Measurements from ENCODE around the gene USP22. TPM values are rescaled to one million over a fixed set of nuclear protein-coding genes. Genes with fewer than 3 reads are reported as not detected.
"Not testable (repeated sequence)": the region's sequence is repeated elsewhere in the genome, so short reads cannot be mapped to it uniquely, and the experiment has no call there.

The USP22 gene
- polyA plus RNA-seq, 4 donors, result 25.5 to 96.4 (median 48.3) TPM

DNA sequence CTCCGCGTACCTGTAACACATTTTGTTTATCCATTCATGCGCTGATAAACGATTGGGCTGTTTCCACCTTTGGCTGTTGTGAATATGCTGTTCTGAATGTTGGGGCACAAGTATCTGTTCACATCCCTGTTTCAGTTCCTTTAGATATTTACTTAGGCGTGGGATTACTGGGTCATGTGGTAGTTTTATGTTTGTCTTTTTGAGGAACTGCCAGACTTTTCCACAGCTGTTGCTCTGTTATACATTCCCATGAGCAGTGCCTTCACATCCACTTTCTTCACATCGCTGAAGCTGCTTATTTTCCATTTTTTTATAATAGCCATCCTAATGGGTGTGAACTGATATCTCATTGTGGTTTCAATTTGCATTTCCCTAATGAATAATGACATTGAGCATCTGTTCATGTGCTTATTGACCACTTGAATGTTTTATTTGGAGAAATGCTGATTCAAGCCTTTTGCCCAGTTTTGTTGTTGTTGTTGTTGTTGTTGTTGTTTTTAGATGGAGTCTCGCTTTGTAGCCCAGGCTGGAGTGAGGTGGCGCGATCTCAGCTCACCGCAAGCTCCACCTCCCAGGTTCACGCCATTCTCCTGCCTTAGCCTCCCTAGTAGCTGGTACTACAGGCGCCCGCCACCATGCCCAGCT, 65.1 kb downstream of the USP22 start:
- H3K4me3 ChIP-seq (ENCODE audit: low read depth in 1 of 3, low read length in 3 of 3); H3K9me3 ChIP-seq (ENCODE audit: control insufficient read depth in 2 of 2, insufficient read depth in 1 of 2, low read depth in 1 of 2, low read length in 1 of 2); H3K27me3 ChIP-seq (ENCODE audit: control insufficient read depth in 3 of 3, insufficient read depth in 3 of 3, low read length in 3 of 3); FAIRE-seq; H3K27ac ChIP-seq (ENCODE audit: low read depth in 1 of 3, low read length in 2 of 3); H3K4me1 ChIP-seq (ENCODE audit: control insufficient read depth in 3 of 3, insufficient read depth in 2 of 3, low read depth in 1 of 3, low read length in 2 of 3); H3K36me3 ChIP-seq (ENCODE audit: control insufficient read depth in 3 of 3, insufficient read depth in 2 of 3, low read depth in 1 of 3, low read length in 3 of 3): not testable (repeated sequence)
- 74 to 82% (median 75%) methylated on average over 13 of the region's 13 CpGs for WGBS, 3 donors
- DNase-seq, result peak in 1 of 2 donors; percentile 18

DNA sequence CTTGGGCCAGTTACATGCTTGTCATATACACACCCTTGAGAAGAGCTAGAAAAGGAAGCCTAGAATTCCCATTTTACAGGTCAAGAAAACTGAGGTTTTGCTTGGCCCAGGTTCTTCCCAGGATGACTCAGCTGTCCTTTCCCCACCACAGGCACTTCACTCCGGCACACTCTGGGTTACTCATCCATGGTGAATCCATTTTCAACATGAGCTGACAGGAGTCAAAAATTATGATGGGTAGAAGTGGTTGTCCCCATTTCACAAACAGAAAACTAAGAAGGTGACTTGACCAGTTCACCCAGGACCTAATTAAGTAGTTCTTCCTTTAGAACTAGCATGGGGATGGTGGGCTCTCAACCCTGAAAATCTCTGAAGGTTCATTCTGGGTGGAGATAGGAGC, 67.2 kb downstream of the USP22 start:
- 73 to 79% (median 77%) methylated on average over 1 of the region's 1 CpG for WGBS, 3 donors

DNA sequence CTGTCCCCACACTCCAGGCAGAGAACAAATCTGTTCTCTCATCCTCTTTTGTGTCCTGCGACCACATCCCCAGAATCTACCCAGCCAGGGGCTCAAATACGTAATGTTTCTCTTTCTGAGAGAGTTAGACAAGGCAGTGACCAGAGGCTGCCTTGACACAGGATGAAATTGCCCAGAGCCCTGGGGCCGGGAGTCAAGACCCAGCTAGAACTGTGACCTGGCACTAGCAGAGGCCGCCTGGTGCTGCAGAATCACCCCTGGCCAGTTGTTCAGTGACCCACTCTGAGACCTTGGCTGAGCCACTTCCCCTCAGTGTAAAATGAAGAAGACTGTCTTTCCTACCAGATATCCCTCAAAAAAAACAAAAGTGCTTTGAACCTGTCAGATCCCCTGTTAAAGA, 72.5 kb downstream of the USP22 start:
- DNase-seq, result no peak
- no peak for FAIRE-seq
- Histone ChIP-seq H3K27me3 (ENCODE audit: control insufficient read depth in 3 of 3, insufficient read depth in 3 of 3, low read length in 3 of 3) (no peaks in the 10 kb centered on the region), H3K4me1 (ENCODE audit: control insufficient read depth in 3 of 3, insufficient read depth in 2 of 3, low read depth in 1 of 3, low read length in 2 of 3) (no peaks in the 10 kb centered on the region), H3K4me3 (ENCODE audit: low read depth in 1 of 3, low read length in 3 of 3) (no peak overlapping the region), H3K36me3 (ENCODE audit: control insufficient read depth in 3 of 3, insufficient read depth in 2 of 3, low read depth in 1 of 3, low read length in 3 of 3) (no peaks in the 10 kb centered on the region), H3K9me3 (ENCODE audit: control insufficient read depth in 2 of 2, insufficient read depth in 1 of 2, low read depth in 1 of 2, low read length in 1 of 2) (no peaks in the 10 kb centered on the region), H3K27ac (ENCODE audit: low read depth in 1 of 3, low read length in 2 of 3) (no peak overlapping the region)
- 80 to 82% (median 81%) methylated on average over 4 of the region's 4 CpGs for WGBS, 3 donors

More for the DNA sequence above, 67.2 kb downstream of the USP22 start:
- H3K27me3 ChIP-seq (ENCODE audit: control insufficient read depth in 3 of 3, insufficient read depth in 3 of 3, low read length in 3 of 3), result peaks cover 0 to 2% (median 0%) of the 10 kb centered on the region in 3 donors
- no peak overlapping the region for H3K27ac ChIP-seq (ENCODE audit: low read depth in 1 of 3, low read length in 2 of 3)
- no peaks in the 10 kb centered on the region for H3K36me3 ChIP-seq (ENCODE audit: control insufficient read depth in 3 of 3, insufficient read depth in 2 of 3, low read depth in 1 of 3, low read length in 3 of 3)
- H3K4me1 ChIP-seq (ENCODE audit: control insufficient read depth in 3 of 3, insufficient read depth in 2 of 3, low read depth in 1 of 3, low read length in 2 of 3), result no peaks in the 10 kb centered on the region
- H3K9me3 ChIP-seq (ENCODE audit: control insufficient read depth in 2 of 2, insufficient read depth in 1 of 2, low read depth in 1 of 2, low read length in 1 of 2), result no peaks in the 10 kb centered on the region
- FAIRE-seq (no peak), DNase-seq (no peak)
- no peak overlapping the region for H3K4me3 ChIP-seq (ENCODE audit: low read depth in 1 of 3, low read length in 3 of 3)

DNA sequence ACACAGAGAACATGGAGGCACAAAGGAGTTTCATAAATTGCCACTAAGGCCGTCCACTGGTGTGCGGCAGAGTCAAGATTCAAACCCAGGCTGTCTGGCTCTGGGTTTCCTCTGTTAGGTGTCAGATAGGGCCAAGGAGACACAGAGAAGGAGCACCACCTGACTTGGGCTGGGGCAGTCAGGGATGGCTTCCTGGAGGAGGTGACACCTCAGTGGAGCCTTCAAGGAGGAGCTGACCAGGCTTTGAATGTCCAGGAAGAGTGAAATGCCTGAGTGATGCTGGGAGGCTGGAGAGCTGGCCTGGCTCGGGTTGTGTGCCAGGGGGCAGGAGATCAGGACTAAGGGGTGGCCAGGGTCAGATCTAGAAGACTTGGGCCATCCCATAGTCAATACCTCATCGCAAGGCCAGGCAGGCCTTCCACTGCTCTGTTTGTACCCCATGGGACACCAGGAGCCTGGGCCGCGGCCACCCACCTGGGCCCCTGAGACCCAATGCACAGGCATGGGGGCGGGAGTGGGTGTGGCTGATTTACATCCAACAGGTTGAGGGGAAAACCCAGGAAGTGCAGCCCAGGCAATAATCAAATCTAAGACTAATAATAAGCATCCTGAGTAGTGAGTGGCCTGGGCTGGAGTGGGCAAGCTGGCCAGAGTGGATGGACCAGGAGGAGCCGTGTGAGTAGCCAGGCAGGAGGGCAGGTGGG, 73.7 kb downstream of the USP22 start:
- 90 to 94% (median 91%) methylated on average over 8 of the region's 8 CpGs for WGBS, 3 donors
- DNase-seq, result no peak
- Histone ChIP-seq H3K9me3 (ENCODE audit: control insufficient read depth in 2 of 2, insufficient read depth in 1 of 2, low read depth in 1 of 2, low read length in 1 of 2) (no peaks in the 10 kb centered on the region), H3K27ac (ENCODE audit: low read depth in 1 of 3, low read length in 2 of 3) (no peak overlapping the region), H3K36me3 (ENCODE audit: control insufficient read depth in 3 of 3, insufficient read depth in 2 of 3, low read depth in 1 of 3, low read length in 3 of 3) (no peaks in the 10 kb centered on the region), H3K27me3 (ENCODE audit: control insufficient read depth in 3 of 3, insufficient read depth in 3 of 3, low read length in 3 of 3) (no peaks in the 10 kb centered on the region), H3K4me1 (ENCODE audit: control insufficient read depth in 3 of 3, insufficient read depth in 2 of 3, low read depth in 1 of 3, low read length in 2 of 3) (no peaks in the 10 kb centered on the region), H3K4me3 (ENCODE audit: low read depth in 1 of 3, low read length in 3 of 3) (no peak overlapping the region)
- FAIRE-seq, result no peak

DNA sequence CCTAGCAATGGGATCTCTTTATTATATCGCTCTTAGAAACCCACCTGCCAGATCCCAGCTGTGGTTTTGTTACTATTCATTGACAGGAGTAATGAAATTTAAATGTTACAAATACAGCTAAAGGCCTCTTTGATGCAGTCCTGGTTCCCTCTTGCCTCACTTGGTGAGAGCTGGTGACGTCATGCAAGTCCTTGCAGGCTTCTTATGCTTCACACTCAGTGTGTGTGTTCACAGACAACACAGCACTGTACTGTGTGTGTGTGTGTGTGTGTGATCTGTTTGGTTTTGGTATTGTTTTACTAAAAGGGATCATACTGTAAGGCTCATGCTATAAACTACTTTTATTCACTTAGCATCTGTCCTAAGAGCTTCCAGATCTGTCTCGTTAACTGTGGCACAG, 75.0 kb downstream of the USP22 start:
- H3K27ac ChIP-seq (ENCODE audit: low read depth in 1 of 3, low read length in 2 of 3), result no peak overlapping the region
- H3K27me3 ChIP-seq (ENCODE audit: control insufficient read depth in 3 of 3, insufficient read depth in 3 of 3, low read length in 3 of 3), result peaks cover 0 to 2% (median 0%) of the 10 kb centered on the region in 3 donors
- no peaks in the 10 kb centered on the region for H3K9me3 ChIP-seq (ENCODE audit: control insufficient read depth in 2 of 2, insufficient read depth in 1 of 2, low read depth in 1 of 2, low read length in 1 of 2)
- FAIRE-seq, result no peak
- no peak for DNase-seq
- H3K4me3 ChIP-seq (ENCODE audit: low read depth in 1 of 3, low read length in 3 of 3), result no peak overlapping the region
- no peaks in the 10 kb centered on the region for H3K36me3 ChIP-seq (ENCODE audit: control insufficient read depth in 3 of 3, insufficient read depth in 2 of 3, low read depth in 1 of 3, low read length in 3 of 3)
- 79 to 89% (median 84%) methylated on average over 3 of the region's 3 CpGs for WGBS, 3 donors
- no peaks in the 10 kb centered on the region for H3K4me1 ChIP-seq (ENCODE audit: control insufficient read depth in 3 of 3, insufficient read depth in 2 of 3, low read depth in 1 of 3, low read length in 2 of 3)

DNA sequence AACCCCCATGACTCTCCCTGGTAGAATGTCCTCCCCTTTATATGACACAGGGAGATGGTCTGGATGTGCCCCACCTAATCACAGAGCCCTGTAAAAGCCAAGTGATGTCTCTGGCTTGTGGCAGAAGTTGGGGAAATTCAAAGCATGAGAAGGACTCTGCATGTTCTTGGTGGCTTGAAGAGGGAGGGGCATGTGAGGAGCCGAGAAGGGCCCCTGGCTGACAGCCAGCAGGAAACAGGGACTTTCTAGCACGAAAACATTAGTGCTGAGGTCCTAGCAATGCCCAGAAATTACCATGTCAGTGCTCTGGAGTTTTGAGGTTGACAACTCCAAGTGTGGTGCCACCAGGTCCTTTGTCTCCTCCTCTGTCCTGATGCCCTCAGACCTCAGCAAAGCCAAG, 75.9 kb downstream of the USP22 start:
- no peaks in the 10 kb centered on the region for H3K36me3 ChIP-seq (ENCODE audit: control insufficient read depth in 3 of 3, insufficient read depth in 2 of 3, low read depth in 1 of 3, low read length in 3 of 3)
- DNase-seq (no peak), FAIRE-seq (no peak)
- WGBS, 3 donors, result 5 to 12% (median 5%) methylated on average over 2 of the region's 2 CpGs
- no peaks in the 10 kb centered on the region for H3K9me3 ChIP-seq (ENCODE audit: control insufficient read depth in 2 of 2, insufficient read depth in 1 of 2, low read depth in 1 of 2, low read length in 1 of 2)
- no peak overlapping the region for H3K27ac ChIP-seq (ENCODE audit: low read depth in 1 of 3, low read length in 2 of 3)
- no peak overlapping the region for H3K4me3 ChIP-seq (ENCODE audit: low read depth in 1 of 3, low read length in 3 of 3)
- H3K4me1 ChIP-seq (ENCODE audit: control insufficient read depth in 3 of 3, insufficient read depth in 2 of 3, low read depth in 1 of 3, low read length in 2 of 3), result no peaks in the 10 kb centered on the region
- peaks cover 0 to 2% (median 0%) of the 10 kb centered on the region in 3 donors for H3K27me3 ChIP-seq (ENCODE audit: control insufficient read depth in 3 of 3, insufficient read depth in 3 of 3, low read length in 3 of 3)

DNA sequence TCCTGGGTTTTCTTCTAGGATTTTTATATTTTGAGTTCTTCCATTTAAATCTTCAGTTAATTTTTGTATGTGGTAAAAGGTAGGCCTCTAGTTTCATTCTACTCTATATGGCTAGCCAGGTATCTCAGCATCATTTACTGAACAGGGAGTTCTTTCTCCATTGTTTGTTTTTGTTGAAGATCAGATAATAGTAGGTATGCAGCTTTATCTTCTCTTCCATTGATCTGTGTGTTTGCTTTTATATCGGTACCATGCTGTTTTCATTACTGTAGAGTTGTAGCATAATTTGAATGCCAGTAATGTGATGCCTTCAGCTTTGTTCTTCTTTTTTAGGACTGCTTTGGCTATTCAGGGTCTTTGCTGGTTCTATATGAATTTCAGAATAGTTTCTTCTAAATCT, 77.3 kb downstream of the USP22 start:
- H3K4me1 ChIP-seq (ENCODE audit: control insufficient read depth in 3 of 3, insufficient read depth in 2 of 3, low read depth in 1 of 3, low read length in 2 of 3), result no peaks in the 10 kb centered on the region
- H3K27ac ChIP-seq (ENCODE audit: low read depth in 1 of 3, low read length in 2 of 3), result no peak overlapping the region
- no peaks in the 10 kb centered on the region for H3K9me3 ChIP-seq (ENCODE audit: control insufficient read depth in 2 of 2, insufficient read depth in 1 of 2, low read depth in 1 of 2, low read length in 1 of 2)
- no peak for FAIRE-seq
- no peaks in the 10 kb centered on the region for H3K36me3 ChIP-seq (ENCODE audit: control insufficient read depth in 3 of 3, insufficient read depth in 2 of 3, low read depth in 1 of 3, low read length in 3 of 3)
- 24 to 70% (median 32%) methylated on average over 1 of the region's 1 CpG for WGBS, 3 donors
- H3K4me3 ChIP-seq (ENCODE audit: low read depth in 1 of 3, low read length in 3 of 3), result no peak overlapping the region
- no peak for DNase-seq
- peaks cover 0 to 2% (median 0%) of the 10 kb centered on the region in 3 donors for H3K27me3 ChIP-seq (ENCODE audit: control insufficient read depth in 3 of 3, insufficient read depth in 3 of 3, low read length in 3 of 3)

DNA sequence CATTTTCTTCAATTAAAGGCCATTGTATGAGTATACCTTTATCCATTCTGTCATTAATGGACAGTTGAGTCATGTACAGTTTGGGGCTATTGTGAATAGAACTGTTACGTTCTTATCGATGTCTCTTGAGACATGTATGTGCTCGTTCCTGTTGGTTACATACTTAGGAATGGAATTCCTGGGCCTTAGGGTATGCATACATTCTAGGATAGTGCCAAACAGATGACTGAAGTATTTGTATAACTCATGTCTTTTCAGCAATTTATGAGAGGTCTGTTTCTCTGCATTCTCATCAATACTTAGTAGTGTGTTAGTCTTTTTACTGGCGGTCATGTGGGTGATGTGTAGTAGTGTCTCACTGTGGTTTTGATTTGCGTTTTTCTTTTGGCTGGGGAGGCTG, 81.2 kb downstream of the USP22 start:
- H3K9me3 ChIP-seq (ENCODE audit: control insufficient read depth in 2 of 2, insufficient read depth in 1 of 2, low read depth in 1 of 2, low read length in 1 of 2), result no peaks in the 10 kb centered on the region
- H3K36me3 ChIP-seq (ENCODE audit: control insufficient read depth in 3 of 3, insufficient read depth in 2 of 3, low read depth in 1 of 3, low read length in 3 of 3), result no peaks in the 10 kb centered on the region
- FAIRE-seq, result no peak
- no peak for DNase-seq
- H3K4me1 ChIP-seq (ENCODE audit: control insufficient read depth in 3 of 3, insufficient read depth in 2 of 3, low read depth in 1 of 3, low read length in 2 of 3), result no peaks in the 10 kb centered on the region
- no peak overlapping the region for H3K27ac ChIP-seq (ENCODE audit: low read depth in 1 of 3, low read length in 2 of 3)
- WGBS, 3 donors, result 76 to 91% (median 87%) methylated on average over 5 of the region's 5 CpGs
- no peak overlapping the region for H3K4me3 ChIP-seq (ENCODE audit: low read depth in 1 of 3, low read length in 3 of 3)
- H3K27me3 ChIP-seq (ENCODE audit: control insufficient read depth in 3 of 3, insufficient read depth in 3 of 3, low read length in 3 of 3), result peaks cover 0 to 2% (median 0%) of the 10 kb centered on the region in 3 donors
